CD4-positive, alpha-beta T cell (primary cell): ENCODE measurements around the gene TUT1. TPM values are rescaled to one million over a fixed set of nuclear protein-coding genes. Genes with fewer than 3 reads are reported as not detected.

Experiments
- ATAC-seq: fragments of 200-7000 bp; cut with Tn5 transposase; one replicate; pipeline ENCODE4 v1.10.0; 2022; ENCODE audit warnings: mild to moderate bottlenecking; ENCODE audit not compliant: poor library complexity
- CTCF ChIA-PET: fragments of 350-600 bp; sonication (Branson Sonifier 250); formaldehyde crosslinking; loops from one replicate; lab custom pipeline; 2021; ENCODE audit warnings: antibody characterized with exemption, inconsistent platforms; lab: Charles Lee
- POLR2A ChIA-PET: fragments of 350-600 bp; sonication (Branson Sonifier 250); formaldehyde crosslinking; loops from one replicate; lab custom pipeline; 2021; ENCODE audit warnings: antibody characterized with exemption, inconsistent platforms; lab: Charles Lee
- DNase-seq, 14 experiments: peaks; one replicate each; pipeline ENCODE4 v3.0.0-alpha.2; 2013 to 2020; ENCODE audit warnings: mixed read lengths in 2 of 14
- H3K27ac ChIP-seq, 2 donors: one replicate each; pipeline versions ENCODE4 v1.5.1 to v1.7.0; 2013; ENCODE audit warnings: low read length in 2 of 2, low read depth in 1 of 2, mild to moderate bottlenecking in 1 of 2
- H3K27me3 ChIP-seq, 2 experiments: 1 replicate in 1 of 2; 2 replicates in 1 of 2; pipeline versions ENCODE4 v1.6.1 to v1.7.0; 2013; ENCODE audit warnings: low read length in 2 of 2, control low read depth in 1 of 2, mild to moderate bottlenecking in 1 of 2, moderate library complexity in 1 of 2; ENCODE audit not compliant: insufficient read depth in 2 of 2, control insufficient read depth in 1 of 2
- H3K36me3 ChIP-seq: one replicate; pipeline ENCODE4 v1.6.1; 2013; ENCODE audit warnings: low read length, control low read depth; ENCODE audit not compliant: insufficient read depth
- H3K4me1 ChIP-seq: one replicate; pipeline ENCODE4 v1.6.1; 2013; ENCODE audit warnings: low read length, control low read depth; ENCODE audit not compliant: insufficient read depth
- H3K4me3 ChIP-seq: one replicate; pipeline ENCODE4 v1.5.1; 2013; ENCODE audit warnings: mild to moderate bottlenecking, low read length, moderate library complexity
- H3K9me3 ChIP-seq, 2 experiments: 1 replicate in 1 of 2; 2 replicates in 1 of 2; pipeline versions ENCODE4 v1.6.1 to v1.7.0; 2013; ENCODE audit warnings: low read length in 2 of 2, mild to moderate bottlenecking in 2 of 2, control low read depth in 1 of 2, moderate library complexity in 1 of 2; ENCODE audit not compliant: control insufficient read depth in 1 of 2, insufficient read depth in 1 of 2
- H3K27ac Mint-ChIP-seq: one replicate; pipeline ENCODE4 v1.8.0; 2020; ENCODE audit warnings: mixed read lengths
- H3K27me3 Mint-ChIP-seq: one replicate; pipeline ENCODE4 v1.8.0; 2021; ENCODE audit warnings: mixed read lengths
- H3K36me3 Mint-ChIP-seq: one replicate; pipeline ENCODE4 v1.8.0; 2021; ENCODE audit warnings: low read depth, mixed read lengths
- H3K4me1 Mint-ChIP-seq: one replicate; pipeline ENCODE4 v1.8.0; 2021; ENCODE audit warnings: low read depth, mixed read lengths
- H3K4me3 Mint-ChIP-seq: one replicate; pipeline ENCODE4 v1.8.0; 2020; ENCODE audit warnings: mild to moderate bottlenecking, mixed read lengths
- H3K9me3 Mint-ChIP-seq: one replicate; pipeline ENCODE4 v1.8.0; 2020; ENCODE audit warnings: mixed read lengths
- intact Hi-C, 2 experiments: fragments of 100-400 bp; cut with DNase I in 1 of 2; cut with micrococcal nuclease in 1 of 2; formaldehyde crosslinking; loops; one replicate each; pipeline versions ENCODE4 v1.15.1 to v1.9.0; 2023 to 2025; cut with DNase I, micrococcal nuclease
- total RNA-seq, 174 experiments: library from RNA in 2 of 174; stranded (reverse) in 2 of 174; gene quantifications; one replicate each; pipeline ENCODE4 v1.2.3 and lab custom pipeline; 2021 to 2026
- TF ChIP-seq, protein P1 (sequence below): fragments of 200-600 bp; IDR thresholded peaks from one replicate; pipeline ENCODE4 v1.8.0; 2022; ENCODE audit warnings: antibody characterized with exemption, mild to moderate bottlenecking

The TUT1 gene
- total RNA-seq, 2 experiments from 2014 or later = 25.5 to 26.2 TPM

DNA sequence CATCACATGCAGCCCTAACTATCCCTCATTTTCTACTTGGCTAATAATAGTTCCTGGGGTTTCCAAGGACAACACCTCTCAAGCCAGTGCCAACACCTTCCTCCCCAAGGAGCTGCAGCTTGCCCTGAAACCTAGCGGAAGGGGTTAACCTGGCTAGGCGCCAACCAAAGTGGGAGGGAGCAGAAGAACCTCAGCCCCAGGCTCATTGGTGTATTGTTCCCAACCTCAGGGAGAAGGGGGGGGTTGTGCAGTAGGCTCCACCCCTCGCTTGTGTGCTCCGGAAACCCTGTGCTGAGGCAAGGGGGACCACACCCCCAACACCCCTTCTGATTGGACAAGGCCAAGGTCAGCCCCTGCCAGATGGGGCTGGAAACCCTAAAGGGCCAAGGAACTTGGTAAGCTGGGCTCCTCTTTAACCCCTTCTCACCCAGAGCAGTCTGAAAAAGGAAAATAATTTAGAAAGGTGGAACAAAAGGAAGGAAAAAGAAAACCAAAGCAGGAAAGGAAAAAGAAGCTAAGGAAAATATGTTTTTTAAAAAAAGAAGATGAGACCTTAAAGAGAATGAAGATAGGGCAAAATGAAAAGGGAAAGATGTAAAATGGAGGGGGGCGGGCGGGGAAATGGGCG, 7.9 kb upstream of the TUT1 start:
- peak overlapping the region; percentile 100 for H3K4me3 ChIP-seq
- H3K9me3 ChIP-seq = no peaks in the 10 kb centered on the region
- H3K27me3 ChIP-seq = no peaks in the 10 kb centered on the region
- TF ChIP-seq, protein P1, sequence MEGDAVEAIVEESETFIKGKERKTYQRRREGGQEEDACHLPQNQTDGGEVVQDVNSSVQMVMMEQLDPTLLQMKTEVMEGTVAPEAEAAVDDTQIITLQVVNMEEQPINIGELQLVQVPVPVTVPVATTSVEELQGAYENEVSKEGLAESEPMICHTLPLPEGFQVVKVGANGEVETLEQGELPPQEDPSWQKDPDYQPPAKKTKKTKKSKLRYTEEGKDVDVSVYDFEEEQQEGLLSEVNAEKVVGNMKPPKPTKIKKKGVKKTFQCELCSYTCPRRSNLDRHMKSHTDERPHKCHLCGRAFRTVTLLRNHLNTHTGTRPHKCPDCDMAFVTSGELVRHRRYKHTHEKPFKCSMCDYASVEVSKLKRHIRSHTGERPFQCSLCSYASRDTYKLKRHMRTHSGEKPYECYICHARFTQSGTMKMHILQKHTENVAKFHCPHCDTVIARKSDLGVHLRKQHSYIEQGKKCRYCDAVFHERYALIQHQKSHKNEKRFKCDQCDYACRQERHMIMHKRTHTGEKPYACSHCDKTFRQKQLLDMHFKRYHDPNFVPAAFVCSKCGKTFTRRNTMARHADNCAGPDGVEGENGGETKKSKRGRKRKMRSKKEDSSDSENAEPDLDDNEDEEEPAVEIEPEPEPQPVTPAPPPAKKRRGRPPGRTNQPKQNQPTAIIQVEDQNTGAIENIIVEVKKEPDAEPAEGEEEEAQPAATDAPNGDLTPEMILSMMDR = no peak
- H3K4me1 ChIP-seq = peaks cover 50% of the 10 kb centered on the region
- peak overlapping the region; percentile 94 for H3K4me3 Mint-ChIP-seq
- peak overlapping the region; percentile 93 for H3K27ac Mint-ChIP-seq
- peaks cover 85% of the 10 kb centered on the region for H3K36me3 Mint-ChIP-seq
- H3K4me1 Mint-ChIP-seq = peaks cover 71% of the 10 kb centered on the region
- CTCF ChIA-PET = no interaction called here
- H3K27me3 Mint-ChIP-seq = no peaks in the 10 kb centered on the region
- H3K9me3 Mint-ChIP-seq = no peaks in the 10 kb centered on the region
- peak; percentile 73 for ATAC-seq
- DNase-seq = peak; percentile 90 to 99 (median 96)
- peak overlapping the region; percentile 85 to 94 for H3K27ac ChIP-seq
- intact Hi-C loops = loop anchor here (2.0 to 5.0 kb wide), 2 partner anchors 263 to 282 kb away; partner anchors contain the start of gene SLC3A2 (in 1 of the 2)
- POLR2A ChIA-PET = interaction anchor here (0.6 to 4.1 kb wide), 24 partner anchors 7 to 281 kb away, joined by 3 to 177 read pairs (median 7); partner anchors contain the start of genes B3GAT3, C11orf98, CSKMT and EEF1G
- H3K36me3 ChIP-seq = peaks cover 57% of the 10 kb centered on the region

DNA sequence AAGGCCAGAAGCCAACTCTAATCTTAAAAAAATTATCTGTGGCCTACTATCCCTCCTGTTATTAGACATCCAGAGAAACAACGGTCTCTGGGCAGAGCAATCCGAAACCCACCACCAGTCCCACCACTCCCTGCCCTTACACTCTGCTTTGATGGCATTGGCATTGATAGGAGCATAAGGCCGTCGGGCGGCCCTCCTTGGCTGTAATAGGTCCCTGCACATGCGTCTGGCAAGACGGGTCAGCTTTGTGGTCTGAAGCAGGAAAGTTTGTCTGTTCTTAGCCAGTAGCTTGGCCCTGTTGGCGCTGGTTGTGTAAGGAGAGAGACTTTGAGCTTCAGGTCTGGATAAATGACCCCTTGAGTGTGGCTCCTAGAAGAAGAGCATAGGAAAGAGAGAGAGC, 3.8 kb upstream of the TUT1 start:
- intact Hi-C loops = loop anchor here in 1 of 2 experiments (5.0 kb wide), 1 partner anchor 267 kb away; no protein-coding TSS in a partner anchor
- Mint-ChIP-seq H3K27ac (peak overlapping the region; percentile 89), H3K4me3 (no peak overlapping the region), H3K4me1 (peaks cover 78% of the 10 kb centered on the region), H3K36me3 (peaks cover 88% of the 10 kb centered on the region), H3K9me3 (no peaks in the 10 kb centered on the region), H3K27me3 (no peaks in the 10 kb centered on the region)
- ATAC-seq (no peak), DNase-seq (peak in 1 of 14 experiments; percentile 1)
- POLR2A ChIA-PET = interaction anchor here (1.0 to 1.7 kb wide), 2 partner anchors 17 to 261 kb away, joined by 3 to 4 read pairs; no protein-coding TSS in a partner anchor
- TF ChIP-seq, protein P1 = no peak
- Histone ChIP-seq H3K27me3 (no peaks in the 10 kb centered on the region), H3K9me3 (no peaks in the 10 kb centered on the region), H3K27ac (no peak overlapping the region), H3K36me3 (peaks cover 63% of the 10 kb centered on the region), H3K4me3 (no peak overlapping the region), H3K4me1 (peaks cover 70% of the 10 kb centered on the region)
- CTCF ChIA-PET = interaction anchor here (1.3 kb wide), 1 partner anchor 99 kb away, joined by 8 read pairs; no protein-coding TSS in a partner anchor

DNA sequence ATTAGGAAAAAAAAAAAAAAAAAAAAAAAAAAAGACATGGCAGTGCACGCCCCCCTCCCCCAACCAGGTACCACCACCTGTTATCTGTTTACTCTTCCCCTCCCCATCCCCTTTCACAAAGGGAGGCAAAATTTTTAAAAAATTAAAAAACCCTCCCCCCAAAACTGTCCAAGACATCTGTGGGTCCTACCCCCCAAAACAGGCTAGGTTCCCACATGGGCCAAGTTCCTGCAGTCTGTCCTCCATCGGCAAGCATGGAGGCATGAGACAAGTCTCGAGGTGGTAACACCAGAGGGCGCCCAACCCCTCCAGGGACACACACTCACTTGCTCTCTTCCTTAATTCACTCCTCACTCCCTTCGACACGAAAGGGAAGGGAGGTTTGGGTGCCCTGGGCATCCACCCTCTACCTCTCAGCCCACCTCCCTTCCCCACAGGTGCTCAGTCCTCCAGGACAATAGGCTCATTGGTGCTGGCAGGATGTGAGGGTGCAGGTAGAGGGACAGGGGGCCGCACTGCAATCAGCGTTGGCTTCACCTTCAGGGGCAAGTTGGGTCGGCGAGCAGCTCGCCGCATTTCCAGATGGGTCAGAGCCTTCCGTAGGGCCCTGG, 2.2 kb upstream of the TUT1 start:
- Mint-ChIP-seq H3K27me3 (no peaks in the 10 kb centered on the region), H3K27ac (peak overlapping the region; percentile 89), H3K4me1 (peaks cover 75% of the 10 kb centered on the region), H3K9me3 (no peaks in the 10 kb centered on the region), H3K4me3 (peak overlapping the region; percentile 87), H3K36me3 (peaks cover 77% of the 10 kb centered on the region)
- Histone ChIP-seq H3K27ac (peak overlapping the region in 1 of 2 donors; percentile 97), H3K4me3 (no peak overlapping the region), H3K9me3 (no peaks in the 10 kb centered on the region), H3K4me1 (peaks cover 60% of the 10 kb centered on the region), H3K27me3 (no peaks in the 10 kb centered on the region), H3K36me3 (peaks cover 58% of the 10 kb centered on the region)
- DNase-seq (peak; percentile 64 to 90 (median 74)), ATAC-seq (peak; percentile 9)
- TF ChIP-seq, protein P1 = peak; percentile 71
- POLR2A ChIA-PET = interaction anchor here (0.6 to 4.4 kb wide), 21 partner anchors 7 to 262 kb away, joined by 3 to 177 read pairs (median 50); partner anchors contain the start of genes AHNAK, B3GAT3, BSCL2 and C11orf98
- intact Hi-C loops = loop anchor here (1.0 to 5.0 kb wide), 7 partner anchors 36 to 269 kb away; partner anchors contain the start of genes LBHD1 (in 2 of the 2), UQCC3 (in 2 of the 2), BSCL2 (in 1 of the 2) and GNG3 (in 1 of the 2)
- CTCF ChIA-PET = interaction anchor here (0.6 to 2.6 kb wide), 7 partner anchors 19 to 138 kb away, joined by 3 to 20 read pairs (median 5); partner anchors contain the start of genes EML3 and ROM1
